Astrocyte of the cerebellum (primary cell): ENCODE results near the gene PLIN4.

Experiments used
- DNase-seq: peaks from one replicate; pipeline ENCODE4 v3.0.0-alpha.2; 2011; ENCODE audit warnings: low read depth
- H3K4me3 ChIP-seq: 2 replicates; pipeline ENCODE4 v1.5.1; 2011; ENCODE audit warnings: mild to moderate bottlenecking, low read depth, low read length, moderate library complexity
- CTCF ChIP-seq: IDR thresholded peaks from 2 replicates; pipeline ENCODE4 v1.5.1; 2012; ENCODE audit warnings: low read length, low read depth, moderate library complexity, mild to moderate bottlenecking; ENCODE audit errors: missing control alignments
- in situ Hi-C: cut with HindIII; loops from 2 replicates; pipeline ENCODE4 v1.10.0; 2017; ENCODE audit warnings: low sequenced_read_pairs

Gene PLIN4

GRCh38 chr19:4522291-4523002, 4.2 kb upstream of the PLIN4 start:
- in situ Hi-C loops = no loop called here
- H3K4me3 ChIP-seq = no peak overlapping the region
- TF ChIP-seq CTCF = no peak
- DNase-seq = no peak

GRCh38 chr19:4521888-4522242, 3.6 kb upstream of the PLIN4 start:
- DNase-seq = no peak
- no peak for TF ChIP-seq CTCF
- in situ Hi-C loops = no loop called here
- H3K4me3 ChIP-seq = no peak overlapping the region

GRCh38 chr19:4521170-4521887, 3.0 kb upstream of the PLIN4 start:
- TF ChIP-seq CTCF = no peak
- no peak overlapping the region for H3K4me3 ChIP-seq
- no peak for DNase-seq
- in situ Hi-C loops = no loop called here

GRCh38 chr19:4519521-4520277, 1.4 kb upstream of the PLIN4 start:
- DNase-seq = no peak
- no peak for TF ChIP-seq CTCF
- no peak overlapping the region for H3K4me3 ChIP-seq
- in situ Hi-C loops = no loop called here

GRCh38 chr19:4519172-4519496, 848 bp upstream of the PLIN4 start:
- H3K4me3 ChIP-seq = no peak overlapping the region
- TF ChIP-seq CTCF = no peak
- no peak for DNase-seq
- in situ Hi-C loops = no loop called here

GRCh38 chr19:4517451-4518057, 732 bp downstream of the PLIN4 start:
- DNase-seq = no peak
- TF ChIP-seq CTCF = no peak
- in situ Hi-C loops = no loop called here
- no peak overlapping the region for H3K4me3 ChIP-seq
